ENCODE results near the gene POU6F2. TPM values are rescaled to one million over a fixed set of nuclear protein-coding genes. Genes with fewer than 3 reads are reported as not detected.

POU6F2 gene
- total RNA-seq, 1 experiment from 2014 or later, result not detected

DNA sequence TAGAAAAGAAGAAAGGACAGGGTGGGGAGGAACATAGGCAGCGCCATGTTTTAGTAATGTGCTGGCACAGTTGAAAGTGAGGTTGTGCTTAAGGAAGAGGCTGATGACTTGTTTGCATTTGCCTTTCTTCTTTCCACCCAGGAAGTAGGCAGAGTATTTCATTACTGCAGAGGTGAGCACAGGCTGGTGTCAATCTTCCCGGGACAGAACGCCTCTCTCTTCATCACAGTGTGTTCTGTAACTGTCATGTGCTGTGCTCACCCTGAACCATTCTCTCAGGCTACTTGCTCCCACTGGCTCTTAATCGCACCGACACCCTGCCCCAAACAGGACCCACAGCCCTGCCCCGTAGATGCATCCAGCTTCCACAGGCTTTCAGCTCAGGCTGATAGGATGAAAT, 452.7 kb downstream of the POU6F2 start:
- H3K9me2 ChIP-seq (replicated peaks; ENCODE audit: low read length), result no peaks in the 10 kb centered on the region
- H3K27me3 ChIP-seq (ENCODE audit: low read length), result peaks cover 13% of the 10 kb centered on the region; the same call in 1 of the 2 replicates
- BruUV-seq (replicated peaks), result no TSS peak
- peaks cover 15% of the 10 kb centered on the region for H3K4me1 ChIP-seq (ENCODE audit: insufficient read depth, low read length)
- H3K79me2 ChIP-seq (ENCODE audit: low read length), result no peaks in the 10 kb centered on the region
- H3K36me3 ChIP-seq (ENCODE audit: low read depth, low read length), result no peaks in the 10 kb centered on the region
- H3K9me3 ChIP-seq (ENCODE audit: low read length), result no peaks in the 10 kb centered on the region
- H3K9ac ChIP-seq (ENCODE audit: low read length), result no peak overlapping the region
- ChIA-PET CTCF (no interaction called here), POLR2A (ENCODE audit: unreplicated experiment) (no interaction called here)
- TF ChIP-seq CTCF (conservative IDR thresholded peaks at IDR 0.05; ENCODE audit: low read depth, low read length), result no peak
- no peak for TF ChIP-seq EZH2 (IDR thresholded peaks at IDR 0.05; ENCODE audit: low read length, unreplicated experiment)
- no peak for TF ChIP-seq EZH2phosphoT487 (IDR thresholded peaks at IDR 0.05; ENCODE audit: borderline replicate concordance, low read length)
- no peak for DNase-seq
- no peak overlapping the region for H3K4me3 ChIP-seq (ENCODE audit: low read length)
- H4K20me1 ChIP-seq (ENCODE audit: low read length), result no peaks in the 10 kb centered on the region
- no peaks in the 10 kb centered on the region for H3F3A ChIP-seq (ENCODE audit: low read length, unreplicated experiment)
- no peak overlapping the region for H3K4me2 ChIP-seq (ENCODE audit: low read length)
- no peak for ATAC-seq
- intact Hi-C loops (cut with micrococcal nuclease), result no loop called here
- H3K27ac ChIP-seq (ENCODE audit: low read length), result no peak overlapping the region
- no peak overlapping the region for H2AFZ ChIP-seq (ENCODE audit: low read length)

DNA sequence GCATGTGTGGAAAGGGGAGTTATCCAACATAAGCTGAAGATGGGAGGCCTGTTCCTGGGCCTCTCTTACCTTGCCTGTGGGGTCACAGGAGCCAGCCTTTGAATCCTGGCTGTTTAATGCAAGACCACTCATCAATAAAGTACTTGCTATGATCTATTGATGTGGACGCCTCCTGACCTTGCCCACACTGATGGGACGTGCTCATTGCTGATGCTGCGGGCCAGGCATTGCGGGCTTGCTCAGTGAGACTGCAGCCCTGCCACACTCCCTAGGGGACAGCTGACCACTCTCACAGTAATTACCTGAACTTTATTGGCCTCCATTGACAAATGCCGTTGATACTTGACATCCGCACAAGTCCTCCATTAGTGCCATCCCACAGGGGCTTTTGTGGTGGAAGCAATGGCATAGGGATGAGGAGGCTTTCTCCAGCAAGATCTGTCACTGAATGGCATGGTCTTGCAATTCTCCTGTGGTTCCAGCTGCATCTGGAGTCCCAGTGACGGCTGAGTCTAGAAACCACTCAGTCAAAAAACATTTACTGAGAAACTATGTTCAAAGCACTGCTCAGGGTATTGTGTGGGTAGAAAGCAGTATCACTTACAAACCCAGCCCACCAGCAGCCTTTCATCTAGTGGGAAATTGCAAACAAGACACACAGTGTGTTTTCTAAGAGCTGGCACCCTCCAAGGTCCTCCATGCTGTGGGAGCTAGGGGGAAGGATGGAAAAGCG, 453.4 kb downstream of the POU6F2 start:
- Histone ChIP-seq H3K9ac (ENCODE audit: low read length) (no peak overlapping the region), H3K4me3 (ENCODE audit: low read length) (no peak overlapping the region), H3F3A (ENCODE audit: low read length, unreplicated experiment) (no peaks in the 10 kb centered on the region), H3K9me3 (ENCODE audit: low read length) (no peaks in the 10 kb centered on the region), H3K27ac (ENCODE audit: low read length) (no peak overlapping the region), H4K20me1 (ENCODE audit: low read length) (no peaks in the 10 kb centered on the region), H3K79me2 (ENCODE audit: low read length) (no peaks in the 10 kb centered on the region), H3K9me2 (replicated peaks; ENCODE audit: low read length) (no peaks in the 10 kb centered on the region), H2AFZ (ENCODE audit: low read length) (no peak overlapping the region), H3K4me1 (ENCODE audit: insufficient read depth, low read length) (peaks cover 15% of the 10 kb centered on the region), H3K27me3 (ENCODE audit: low read length) (peaks cover 9% of the 10 kb centered on the region; the same call in 1 of the 2 replicates), H3K36me3 (ENCODE audit: low read depth, low read length) (no peaks in the 10 kb centered on the region), H3K4me2 (ENCODE audit: low read length) (no peak overlapping the region)
- ATAC-seq (no peak), DNase-seq (no peak)
- ChIA-PET POLR2A (ENCODE audit: unreplicated experiment) (no interaction called here), CTCF (no interaction called here)
- no TSS peak for BruUV-seq (replicated peaks)
- TF ChIP-seq EZH2 (IDR thresholded peaks at IDR 0.05; ENCODE audit: low read length, unreplicated experiment) (no peak), CTCF (conservative IDR thresholded peaks at IDR 0.05; ENCODE audit: low read depth, low read length) (no peak), EZH2phosphoT487 (IDR thresholded peaks at IDR 0.05; ENCODE audit: borderline replicate concordance, low read length) (no peak)
- intact Hi-C loops (cut with micrococcal nuclease), result no loop called here

DNA sequence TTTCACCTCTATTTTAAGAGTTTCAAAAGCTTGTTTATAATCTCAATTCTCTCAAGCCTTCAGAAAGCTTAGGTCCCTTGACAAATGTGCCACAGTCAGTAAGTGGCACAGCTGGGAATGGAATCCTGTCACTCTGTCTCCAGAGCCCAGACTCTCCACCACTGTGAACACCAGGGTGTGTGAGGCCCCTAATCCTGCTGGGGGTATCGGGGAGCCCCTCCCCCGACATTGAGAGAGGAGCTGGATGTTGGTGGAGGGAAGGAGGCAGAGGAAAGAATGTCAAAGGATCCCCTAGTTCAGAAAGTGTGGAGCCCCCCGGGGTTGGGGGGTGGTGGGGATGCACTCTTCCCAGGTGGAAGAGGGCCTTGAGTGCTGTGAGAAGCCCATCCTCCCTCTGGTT, 454.7 kb downstream of the POU6F2 start:
- Histone ChIP-seq H3K4me3 (ENCODE audit: low read length) (no peak overlapping the region), H4K20me1 (ENCODE audit: low read length) (no peaks in the 10 kb centered on the region), H3K9me2 (replicated peaks; ENCODE audit: low read length) (no peaks in the 10 kb centered on the region), H3K27me3 (ENCODE audit: low read length) (peaks cover 9% of the 10 kb centered on the region; the same call in 1 of the 2 replicates), H3K9me3 (ENCODE audit: low read length) (no peaks in the 10 kb centered on the region), H2AFZ (ENCODE audit: low read length) (no peak overlapping the region), H3K4me1 (ENCODE audit: insufficient read depth, low read length) (peaks cover 15% of the 10 kb centered on the region), H3K36me3 (ENCODE audit: low read depth, low read length) (no peaks in the 10 kb centered on the region), H3F3A (ENCODE audit: low read length, unreplicated experiment) (no peaks in the 10 kb centered on the region), H3K9ac (ENCODE audit: low read length) (no peak overlapping the region), H3K79me2 (ENCODE audit: low read length) (no peaks in the 10 kb centered on the region), H3K4me2 (ENCODE audit: low read length) (no peak overlapping the region), H3K27ac (ENCODE audit: low read length) (no peak overlapping the region)
- intact Hi-C loops (cut with micrococcal nuclease), result no loop called here
- BruUV-seq (replicated peaks), result no TSS peak
- ChIA-PET CTCF (interaction anchor here (0.5 kb wide), 1 partner anchor 18 kb away, joined by 3 read pairs; no protein-coding TSS in a partner anchor), POLR2A (ENCODE audit: unreplicated experiment) (no interaction called here)
- no peak for ATAC-seq
- DNase-seq, result no peak
- no peak for TF ChIP-seq EZH2phosphoT487 (IDR thresholded peaks at IDR 0.05; ENCODE audit: borderline replicate concordance, low read length)
- TF ChIP-seq CTCF (conservative IDR thresholded peaks at IDR 0.05; ENCODE audit: low read depth, low read length), result no peak
- no peak for TF ChIP-seq EZH2 (IDR thresholded peaks at IDR 0.05; ENCODE audit: low read length, unreplicated experiment)

Data from PC-3 (cell line).